Caco-2 (cell line): ENCODE data around the gene R3HDM2. TPM values are rescaled to one million over a fixed set of nuclear protein-coding genes. Genes with fewer than 3 reads are reported as not detected.

Source experiments
- Bru-seq: library from RNA; stranded (reverse); fragments of 400-500 nt; gene quantifications from one replicate; lab custom pipeline; 2021; lab: Mats Ljungman, UMichigan
- BruChase-seq, 2 experiments: library from RNA; stranded (reverse); fragments of 400-500 nt; gene quantifications; one replicate each; lab custom pipeline; 2021; lab: Mats Ljungman, UMichigan
- BruUV-seq: library from RNA; stranded (reverse); fragments of 400-500 nt; replicated peaks from 2 replicates; lab custom pipeline; 2021; lab: Mats Ljungman, UMichigan
- CTCF ChIA-PET: fragments of 300-600 bp; sonication (Branson Sonifier 250); formaldehyde crosslinking; loops from one replicate; lab custom pipeline; 2022; ENCODE audit warnings: antibody characterized with exemption; lab: Charles Lee
- POLR2A ChIA-PET: fragments of 300-600 bp; sonication (Branson Sonifier 250); formaldehyde crosslinking; loops from one replicate; lab custom pipeline; 2022; ENCODE audit warnings: antibody characterized with exemption; lab: Charles Lee
- DNase-seq, 2 experiments: peaks; one replicate each; pipeline versions ENCODE4 v3.0.0 to v3.0.0-alpha.2; 2020 to 2022
- H3K27me3 ChIP-seq: replicated peaks from 2 replicates; pipeline ENCODE4 v1.6.0; 2011; ENCODE audit warnings: low read length; ENCODE audit not compliant: control insufficient read depth, insufficient read depth
- H3K36me3 ChIP-seq: 2 replicates; pipeline ENCODE4 v1.5.1; 2011; ENCODE audit warnings: low read length; ENCODE audit not compliant: control insufficient read depth, insufficient read depth
- H3K4me1 ChIP-seq: fragments of 250-450 bp; sonication (Bioruptor Pico); 2 replicates; pipeline ENCODE4 v1.5.1; 2020; ENCODE audit warnings: mild to moderate bottlenecking
- H3K4me3 ChIP-seq: 2 replicates; pipeline ENCODE4 v1.5.1; 2011; ENCODE audit warnings: low read depth, mild to moderate bottlenecking, control low read depth, low read length
- H3K9me3 ChIP-seq: fragments of 250-450 bp; sonication (Bioruptor Pico); 2 replicates; pipeline ENCODE4 v1.5.1; 2020; ENCODE audit warnings: mild to moderate bottlenecking, moderate library complexity
- H3K27ac Mint-ChIP-seq: one replicate; pipeline ENCODE4 v1.8.0; 2022; ENCODE audit warnings: mixed read lengths; ENCODE audit not compliant: unreplicated experiment
- H3K27me3 Mint-ChIP-seq: one replicate; pipeline ENCODE4 v1.8.0; 2022; ENCODE audit warnings: mixed read lengths; ENCODE audit not compliant: insufficient read depth, unreplicated experiment
- H3K36me3 Mint-ChIP-seq: one replicate; pipeline ENCODE4 v1.8.0; 2022; ENCODE audit warnings: mild to moderate bottlenecking, mixed read lengths; ENCODE audit not compliant: insufficient read depth, unreplicated experiment
- H3K4me1 Mint-ChIP-seq: one replicate; pipeline ENCODE4 v1.8.0; 2022; ENCODE audit warnings: low read depth, mixed read lengths; ENCODE audit not compliant: unreplicated experiment
- H3K4me3 Mint-ChIP-seq: one replicate; pipeline ENCODE4 v1.8.0; 2022; ENCODE audit warnings: mild to moderate bottlenecking, moderate library complexity, mixed read lengths; ENCODE audit not compliant: unreplicated experiment
- H3K9me3 Mint-ChIP-seq: one replicate; pipeline ENCODE4 v1.8.0; 2022; ENCODE audit warnings: mixed read lengths; ENCODE audit not compliant: unreplicated experiment
- CTCF ChIP-seq, 2 experiments: fragments of 200-600 bp in 1 of 2; IDR thresholded peaks; 1 replicate in 1 of 2; 2 replicates in 1 of 2; pipeline versions ENCODE4 v1.5.1 to v1.8.0; 2011 to 2022; ENCODE audit warnings: antibody characterized with exemption in 1 of 2, control low read depth in 1 of 2, inconsistent platforms in 1 of 2, low read depth in 1 of 2, low read length in 1 of 2, mild to moderate bottlenecking in 1 of 2, moderate library complexity in 1 of 2; ENCODE audit not compliant: insufficient read depth in 1 of 2, severe bottlenecking in 1 of 2, unreplicated experiment in 1 of 2
- intact Hi-C: fragments of 100-400 bp; cut with micrococcal nuclease; formaldehyde crosslinking; loops from one replicate; pipeline ENCODE4 v1.10.0; 2022; ENCODE audit not compliant: unreplicated experiment
- long read RNA-seq: library from polyadenylated mRNA; stranded (forward); transcript quantifications from one replicate; pipeline ENCODE4 v2.0.0, GENCODE V29; 2022
- total RNA-seq: library from RNA; stranded (reverse); gene quantifications from 2 replicates; pipeline ENCODE4 v1.2.3, GENCODE V29; 2022

Gene R3HDM2
- total RNA-seq (33.7 and 36.2 TPM in 2 replicates), Bru-seq, nascent RNA (percentile 68 among the genes with signal in this experiment), BruChase-seq, experiment 1, labeled RNA remaining after a 2-hour chase (percentile 70 among the genes with signal in this experiment), BruChase-seq, experiment 2, labeled RNA remaining after a 6-hour chase (percentile 74 among the genes with signal in this experiment)
- long read RNA-seq, full-length matches to known transcripts = 1 of 11 reads
- long read RNA-seq, partial matches to known transcripts = 5 of 11 reads
- long read RNA-seq, other reads (novel, unspliced or antisense) = 5 of 11 reads

GRCh38 chr12:57430931-57431566 is at the start of gene R3HDM2:
R3HDM2 (minus strand) TSS chr12:57431043; CDS start chr12:57310428, 120,615 bp downstream.
- peak; percentile 96 for DNase-seq
- intact Hi-C loops = loop anchor here (1.0 to 2.0 kb wide), 2 partner anchors 22 to 62 kb away; no protein-coding TSS in a partner anchor
- ChIA-PET POLR2A (no interaction called here), CTCF (interaction anchor here (1.2 kb wide), 1 partner anchor 63 kb away, joined by 8 read pairs; no protein-coding TSS in a partner anchor)
- H3K9me3 ChIP-seq = no peaks in the 10 kb centered on the region
- H3K4me3 Mint-ChIP-seq = peak within 1 kb of the TSS; percentile 81
- no peaks in the 10 kb centered on the region for H3K9me3 Mint-ChIP-seq
- BruUV-seq = TSS peak; percentile 93
- H3K27ac Mint-ChIP-seq = peak within 1 kb of the TSS; percentile 96
- no peak for TF ChIP-seq CTCF (IDR thresholded peaks at IDR 0.05; ENCODE audit: insufficient read depth in 1 of 2, low read depth in 1 of 2, low read length in 1 of 2, severe bottlenecking in 1 of 2, unreplicated experiment in 1 of 2)
- H3K4me3 ChIP-seq = peak within 1 kb of the TSS; percentile 49
- peaks cover 13% of the 10 kb centered on the region for H3K4me1 Mint-ChIP-seq
- H3K36me3 ChIP-seq = no peaks in the 10 kb centered on the region
- H3K27me3 ChIP-seq = no peaks in the 10 kb centered on the region
- H3K36me3 Mint-ChIP-seq = peaks cover 9% of the 10 kb centered on the region
- H3K4me1 ChIP-seq = peaks cover 9% of the 10 kb centered on the region
- H3K27me3 Mint-ChIP-seq = no peaks in the 10 kb centered on the region

GRCh38 chr12:57479376-57480115 is 48.7 kb upstream of the R3HDM2 start, which contains the start of gene ARHGAP9:
ARHGAP9 (minus strand) TSS chr12:57479866; CDS start chr12:57479406, 460 bp downstream.
- peaks cover 11% of the 10 kb centered on the region for H3K4me1 Mint-ChIP-seq

More at GRCh38 chr12:57479376-57480115, 48.7 kb upstream of the R3HDM2 start, which contains the start of gene ARHGAP9:
- no peaks in the 10 kb centered on the region for H3K36me3 ChIP-seq
- DNase-seq = no peak
- H3K36me3 Mint-ChIP-seq = no peaks in the 10 kb centered on the region
- BruUV-seq = no TSS peak
- H3K9me3 Mint-ChIP-seq = no peaks in the 10 kb centered on the region
- H3K4me3 Mint-ChIP-seq = no peak within 1 kb of the TSS
- ChIA-PET CTCF (interaction anchor here (1.0 kb wide), 1 partner anchor 21 kb away, joined by 3 read pairs; no protein-coding TSS in a partner anchor), POLR2A (no interaction called here)
- no peaks in the 10 kb centered on the region for H3K4me1 ChIP-seq
- no peak within 1 kb of the TSS for H3K4me3 ChIP-seq
- H3K27ac Mint-ChIP-seq = no peak within 1 kb of the TSS
- intact Hi-C loops = no loop called here
- no peak for TF ChIP-seq CTCF (IDR thresholded peaks at IDR 0.05; ENCODE audit: insufficient read depth in 1 of 2, low read depth in 1 of 2, low read length in 1 of 2, severe bottlenecking in 1 of 2, unreplicated experiment in 1 of 2)
- H3K9me3 ChIP-seq = no peaks in the 10 kb centered on the region
- H3K27me3 ChIP-seq = no peaks in the 10 kb centered on the region
- H3K27me3 Mint-ChIP-seq = peaks cover 17% of the 10 kb centered on the region
